WTC11 (cell line): ENCODE data around the gene CRAT. TPM values are rescaled to one million over a fixed set of nuclear protein-coding genes. Genes with fewer than 3 reads are reported as not detected.

ENCODE experiments used
- ATAC-seq: fragments of 200-7000 bp; cut with Tn5 transposase; 2 replicates; pipeline ENCODE4 v1.10.0; 2021; ENCODE audit warnings: mild to moderate bottlenecking, moderate library complexity
- CTCF ChIA-PET: fragments of 300-600 bp; sonication (Branson Sonifier 250); formaldehyde crosslinking; loops from one replicate; lab custom pipeline; 2021; ENCODE audit warnings: antibody characterized with exemption; lab: Charles Lee
- POLR2A ChIA-PET: fragments of 350-600 bp; sonication (Branson Sonifier 250); formaldehyde crosslinking; loops from one replicate; lab custom pipeline; 2021; ENCODE audit warnings: antibody characterized with exemption; lab: Charles Lee
- DNase-seq: peaks from one replicate; pipeline ENCODE4 v3.0.0; 2021; ENCODE audit warnings: low spot score
- H3K27ac Mint-ChIP-seq: 2 replicates; pipeline ENCODE4 v1.8.0; 2021; ENCODE audit warnings: mixed read lengths
- H3K27me3 Mint-ChIP-seq: 2 replicates; pipeline ENCODE4 v1.8.0; 2021; ENCODE audit warnings: low read depth, mild to moderate bottlenecking, moderate library complexity, mixed read lengths
- H3K36me3 Mint-ChIP-seq: 2 replicates; pipeline ENCODE4 v1.8.0; 2021; ENCODE audit warnings: mixed read lengths
- H3K4me1 Mint-ChIP-seq: 2 replicates; pipeline ENCODE4 v1.8.0; 2022; ENCODE audit warnings: mixed read lengths
- H3K4me3 Mint-ChIP-seq: 2 replicates; pipeline ENCODE4 v1.8.0; 2021; ENCODE audit warnings: mild to moderate bottlenecking, moderate library complexity, mixed read lengths
- H3K9me3 Mint-ChIP-seq: 2 replicates; pipeline ENCODE4 v1.8.0; 2021; ENCODE audit warnings: mixed read lengths
- ATF6 ChIP-seq: sonication (generic); formaldehyde crosslinking; IDR thresholded peaks from 2 replicates; pipeline ENCODE4 v1.8.1; 2023; ENCODE audit warnings: mild to moderate bottlenecking, missing genetic modification reagents
- CTCF ChIP-seq: fragments of 200-600 bp; IDR thresholded peaks from 2 replicates; pipeline ENCODE4 v1.8.0; 2022; ENCODE audit warnings: antibody characterized with exemption
- E2F1 ChIP-seq: sonication (generic); formaldehyde crosslinking; IDR thresholded peaks from 2 replicates; pipeline ENCODE4 v1.8.0; 2022; ENCODE audit warnings: mild to moderate bottlenecking, missing genetic modification reagents
- E2F5 ChIP-seq: sonication (generic); formaldehyde crosslinking; IDR thresholded peaks from 2 replicates; pipeline ENCODE4 v1.8.1; 2022; ENCODE audit warnings: mild to moderate bottlenecking, moderate library complexity, missing genetic modification reagents
- ETV6 ChIP-seq: sonication (generic); formaldehyde crosslinking; IDR thresholded peaks from 2 replicates; pipeline ENCODE4 v1.8.1; 2022; ENCODE audit warnings: mild to moderate bottlenecking, missing genetic modification reagents
- IRF2 ChIP-seq: sonication (generic); formaldehyde crosslinking; IDR thresholded peaks from 2 replicates; pipeline ENCODE4 v1.8.0; 2022; ENCODE audit warnings: low read depth, missing genetic modification reagents, borderline replicate concordance
- MAX ChIP-seq: sonication (generic); formaldehyde crosslinking; IDR thresholded peaks from 2 replicates; pipeline ENCODE4 v1.8.0; 2022; ENCODE audit warnings: mild to moderate bottlenecking, missing genetic modification reagents
- NR1H2 ChIP-seq: sonication (generic); formaldehyde crosslinking; IDR thresholded peaks from 2 replicates; pipeline ENCODE4 v1.9.0; 2021; ENCODE audit warnings: mild to moderate bottlenecking, moderate library complexity, missing genetic modification reagents
- PRDM15 ChIP-seq: sonication (generic); formaldehyde crosslinking; IDR thresholded peaks from 2 replicates; pipeline ENCODE4 v1.8.0; 2022; ENCODE audit warnings: missing genetic modification reagents
- SP1 ChIP-seq: sonication (generic); formaldehyde crosslinking; conservative IDR thresholded peaks from 2 replicates; pipeline ENCODE4 v1.8.1; 2022; ENCODE audit warnings: missing genetic modification reagents
- USF2 ChIP-seq: sonication (generic); formaldehyde crosslinking; IDR thresholded peaks from 2 replicates; pipeline ENCODE4 v1.8.1; 2023; ENCODE audit warnings: mild to moderate bottlenecking, missing genetic modification reagents, moderate library complexity
- ZNF232 ChIP-seq: sonication (generic); formaldehyde crosslinking; IDR thresholded peaks from 2 replicates; pipeline ENCODE4 v1.8.0; 2022; ENCODE audit warnings: mild to moderate bottlenecking, missing genetic modification reagents
- total RNA-seq: library from RNA; stranded (reverse); gene quantifications from 3 replicates; pipeline ENCODE4 v1.2.3, GENCODE V29; 2021
- TF ChIP-seq, protein P1 (sequence below): sonication (generic); formaldehyde crosslinking; IDR thresholded peaks from 2 replicates; pipeline ENCODE4 v1.8.1; 2022; ENCODE audit warnings: mild to moderate bottlenecking, missing genetic modification reagents, moderate library complexity, borderline replicate concordance

CRAT gene
- total RNA-seq, 1 experiment from 2014 or later: 17.2 TPM

DNA sequence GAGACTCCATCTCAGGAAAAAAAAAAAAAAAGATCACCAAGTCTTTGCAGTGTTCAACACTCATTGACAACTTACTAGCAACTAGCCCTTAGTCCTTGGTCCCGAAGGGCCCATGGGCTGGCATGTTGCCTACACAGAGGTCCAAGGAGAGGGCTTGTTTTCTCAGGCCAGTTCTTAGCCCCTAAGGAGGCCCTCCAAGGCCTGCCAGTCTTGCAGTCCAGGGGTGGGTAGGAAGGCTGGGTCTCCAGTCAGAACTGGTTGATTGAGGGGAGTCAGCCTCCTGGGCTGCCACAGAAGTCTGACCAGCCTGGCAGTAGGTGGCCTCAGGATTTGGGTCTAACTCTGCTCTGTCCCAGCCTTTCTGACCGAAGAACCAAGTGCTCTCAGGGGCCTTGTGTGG, 34.7 kb upstream of the CRAT start:
- ATAC-seq (no peak), DNase-seq (no peak)
- Mint-ChIP-seq H3K4me3 (no peak overlapping the region), H3K27ac (0 out of 2 replicates have a peak overlapping the region, but pooled peaks have one; percentile 27), H3K27me3 (no peaks in the 10 kb centered on the region), H3K4me1 (peaks cover 58% of the 10 kb centered on the region), H3K36me3 (peaks cover 6% of the 10 kb centered on the region), H3K9me3 (no peaks in the 10 kb centered on the region)
- TF ChIP-seq, protein P1, sequence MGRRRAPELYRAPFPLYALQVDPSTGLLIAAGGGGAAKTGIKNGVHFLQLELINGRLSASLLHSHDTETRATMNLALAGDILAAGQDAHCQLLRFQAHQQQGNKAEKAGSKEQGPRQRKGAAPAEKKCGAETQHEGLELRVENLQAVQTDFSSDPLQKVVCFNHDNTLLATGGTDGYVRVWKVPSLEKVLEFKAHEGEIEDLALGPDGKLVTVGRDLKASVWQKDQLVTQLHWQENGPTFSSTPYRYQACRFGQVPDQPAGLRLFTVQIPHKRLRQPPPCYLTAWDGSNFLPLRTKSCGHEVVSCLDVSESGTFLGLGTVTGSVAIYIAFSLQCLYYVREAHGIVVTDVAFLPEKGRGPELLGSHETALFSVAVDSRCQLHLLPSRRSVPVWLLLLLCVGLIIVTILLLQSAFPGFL (CRISPR knock-in tag): no peak
- TF ChIP-seq E2F5 (CRISPR knock-in tag): no peak
- POLR2A ChIA-PET: interaction anchor here (0.7 to 1.8 kb wide), 4 partner anchors 18 to 481 kb away, joined by 3 to 4 read pairs (median 4); partner anchors contain the start of gene NTMT1
- CTCF ChIA-PET: interaction anchor here (1.0 to 2.9 kb wide), 8 partner anchors 13 to 479 kb away, joined by 3 to 17 read pairs (median 10); partner anchors contain the start of gene IER5L

DNA sequence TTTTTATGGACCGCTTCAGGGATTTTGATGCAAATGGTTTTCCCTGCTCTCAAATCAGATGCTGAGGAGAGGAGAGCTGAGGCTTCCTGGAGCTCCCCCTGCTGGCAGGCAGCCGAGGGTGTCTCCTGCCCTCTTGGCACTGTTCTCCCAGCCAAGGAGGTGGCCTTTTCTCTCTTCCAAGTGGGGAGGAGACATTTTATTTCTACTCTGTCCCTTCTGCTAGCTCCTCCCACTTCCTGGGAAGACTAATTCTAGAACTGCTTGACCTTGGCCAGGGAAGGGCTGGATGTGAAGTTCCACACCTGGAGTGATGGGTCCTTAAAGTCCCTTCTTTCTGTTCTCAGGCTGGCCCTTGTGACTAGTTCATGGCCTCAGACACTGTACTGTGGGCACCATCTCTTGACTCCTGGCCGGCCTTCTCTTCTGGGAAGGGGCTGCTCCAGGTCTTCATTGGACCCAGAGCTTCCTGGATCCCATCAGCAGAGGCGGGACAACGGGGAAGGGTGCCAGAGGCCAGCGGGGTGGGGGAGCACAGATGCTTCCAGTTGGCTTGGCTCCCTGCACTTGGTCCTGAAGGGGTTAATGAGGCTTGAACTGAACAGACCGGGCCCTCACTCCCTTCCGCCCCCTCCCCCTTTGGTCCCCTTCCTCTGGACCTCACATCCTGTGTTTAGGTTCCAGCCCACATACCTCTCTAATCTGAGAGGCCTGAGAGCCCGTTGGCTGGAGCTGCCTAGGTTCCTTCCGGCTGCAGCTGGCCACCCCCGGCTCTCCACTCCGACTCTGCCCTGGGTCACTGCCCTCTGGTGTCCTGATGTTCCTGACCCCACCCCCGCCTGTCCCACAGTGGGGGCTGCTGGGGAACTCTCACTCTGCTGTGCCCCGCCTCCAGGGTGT, 32.7 kb upstream of the CRAT start:
- Mint-ChIP-seq H3K36me3 (peaks cover 6% of the 10 kb centered on the region), H3K4me1 (peaks cover 77% of the 10 kb centered on the region), H3K27ac (peak overlapping the region; percentile 95), H3K27me3 (no peaks in the 10 kb centered on the region), H3K9me3 (no peaks in the 10 kb centered on the region), H3K4me3 (peak overlapping the region; percentile 45)
- DNase-seq: peak; percentile 90
- CTCF ChIA-PET: interaction anchor here (0.5 to 9.5 kb wide), 75 partner anchors 9 to 1835 kb away, joined by 3 to 345 read pairs (median 5); partner anchors contain the start of genes C9orf50, CRAT, DOLPP1 and IER5L
- POLR2A ChIA-PET: interaction anchor here (0.6 to 2.5 kb wide), 10 partner anchors 11 to 396 kb away, joined by 3 to 16 read pairs (median 4); partner anchors contain the start of gene IER5L
- peak; percentile 38 for ATAC-seq
- TF ChIP-seq NR1H2 (CRISPR knock-in tag): no peak
- TF ChIP-seq ETV6 (CRISPR knock-in tag): 0 out of 2 replicates have a peak, but pooled peaks have one; percentile 29
- TF ChIP-seq SP1 (CRISPR knock-in tag): peak; percentile 41; the same call in 1 of the 2 replicates
- 0 out of 2 replicates have a peak, but pooled peaks have one; percentile 33 for TF ChIP-seq MAX (CRISPR knock-in tag)
- no peak for TF ChIP-seq USF2
- TF ChIP-seq ZNF232 (CRISPR knock-in tag): peak; percentile 55; the same call in 1 of the 2 replicates
- TF ChIP-seq IRF2 (CRISPR knock-in tag): no peak
- peak; percentile 49; the same call in 1 of the 2 replicates for TF ChIP-seq PRDM15
- no peak for TF ChIP-seq E2F1 (CRISPR knock-in tag)
- TF ChIP-seq CTCF: peak; percentile 79
- TF ChIP-seq ATF6 (CRISPR knock-in tag): no peak
